Measurements from ENCODE around the gene GDF10. TPM values are rescaled to one million over a fixed set of nuclear protein-coding genes. Genes with fewer than 3 reads are reported as not detected.

GDF10 gene
- total RNA-seq, 1 donor from 2014 or later, result 0.74 TPM

DNA sequence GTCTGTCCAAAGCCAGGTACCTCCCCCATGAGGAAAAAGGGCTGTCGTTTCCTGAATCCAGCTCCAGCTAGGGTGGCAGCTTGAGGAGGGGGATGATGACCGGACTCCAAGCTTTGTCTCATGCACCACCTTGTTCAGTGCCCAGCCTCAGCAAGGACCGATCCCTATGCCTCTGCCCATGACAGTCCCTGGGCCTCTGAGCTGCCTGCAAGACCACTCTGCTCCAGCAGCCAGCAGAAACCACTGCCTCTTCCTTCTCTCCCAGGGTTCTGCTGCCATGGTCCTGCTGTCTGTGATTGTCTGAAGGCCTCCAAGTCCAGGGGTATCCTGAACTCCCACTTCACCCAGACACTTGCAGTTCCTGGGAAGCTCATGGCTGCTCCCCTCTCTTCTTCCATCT is 21.3 kb upstream of the GDF10 start:
- TF ChIP-seq CTCF (IDR thresholded peaks at IDR 0.05; ENCODE audit: unreplicated experiment), result no peak
- Mint-ChIP-seq H3K27me3 (ENCODE audit: unreplicated experiment) (peaks cover under 1% of the 10 kb centered on the region), H3K4me1 (ENCODE audit: unreplicated experiment) (peaks cover 8% of the 10 kb centered on the region), H3K4me3 (ENCODE audit: unreplicated experiment) (no peak overlapping the region), H3K9me3 (ENCODE audit: unreplicated experiment) (no peaks in the 10 kb centered on the region), H3K36me3 (ENCODE audit: low read depth, unreplicated experiment) (no peaks in the 10 kb centered on the region), H3K27ac (ENCODE audit: unreplicated experiment) (no peak overlapping the region)
- no peak for DNase-seq (ENCODE audit: low spot score)

- H3K4me1 Mint-ChIP-seq (ENCODE audit: unreplicated experiment), result peaks cover 8% of the 10 kb centered on the region
Observed at GRCh38 chr10:47279276-47279675, 20.7 kb upstream of the GDF10 start.

GRCh38 chr10:47282005-47282656 is 17.9 kb upstream of the GDF10 start:
- Mint-ChIP-seq H3K27me3 (ENCODE audit: unreplicated experiment) (peaks cover 4% of the 10 kb centered on the region), H3K4me3 (ENCODE audit: unreplicated experiment) (no peak overlapping the region), H3K36me3 (ENCODE audit: low read depth, unreplicated experiment) (no peaks in the 10 kb centered on the region), H3K9me3 (ENCODE audit: unreplicated experiment) (no peaks in the 10 kb centered on the region), H3K27ac (ENCODE audit: unreplicated experiment) (no peak overlapping the region), H3K4me1 (ENCODE audit: unreplicated experiment) (peaks cover 18% of the 10 kb centered on the region)
- no peak for TF ChIP-seq CTCF (IDR thresholded peaks at IDR 0.05; ENCODE audit: unreplicated experiment)
- no peak for DNase-seq (ENCODE audit: low spot score)

More at GRCh38 chr10:47279276-47279675, 20.7 kb upstream of the GDF10 start:
- Mint-ChIP-seq H3K36me3 (ENCODE audit: low read depth, unreplicated experiment) (no peaks in the 10 kb centered on the region), H3K27ac (ENCODE audit: unreplicated experiment) (no peak overlapping the region), H3K9me3 (ENCODE audit: unreplicated experiment) (no peaks in the 10 kb centered on the region), H3K27me3 (ENCODE audit: unreplicated experiment) (no peaks in the 10 kb centered on the region), H3K4me3 (ENCODE audit: unreplicated experiment) (no peak overlapping the region)
- TF ChIP-seq CTCF (IDR thresholded peaks at IDR 0.05; ENCODE audit: unreplicated experiment), result no peak
- no peak for DNase-seq (ENCODE audit: low spot score)

GRCh38 chr10:47282657-47283018 is 17.4 kb upstream of the GDF10 start:
- Mint-ChIP-seq H3K4me3 (ENCODE audit: unreplicated experiment) (no peak overlapping the region), H3K27me3 (ENCODE audit: unreplicated experiment) (peaks cover 4% of the 10 kb centered on the region), H3K36me3 (ENCODE audit: low read depth, unreplicated experiment) (no peaks in the 10 kb centered on the region), H3K9me3 (ENCODE audit: unreplicated experiment) (no peaks in the 10 kb centered on the region), H3K4me1 (ENCODE audit: unreplicated experiment) (peaks cover 14% of the 10 kb centered on the region), H3K27ac (ENCODE audit: unreplicated experiment) (no peak overlapping the region)
- no peak for TF ChIP-seq CTCF (IDR thresholded peaks at IDR 0.05; ENCODE audit: unreplicated experiment)
- DNase-seq (ENCODE audit: low spot score), result no peak

- H3K36me3 Mint-ChIP-seq (ENCODE audit: low read depth, unreplicated experiment), result no peaks in the 10 kb centered on the region
Observed at GRCh38 chr10:47283101-47283630, 16.8 kb upstream of the GDF10 start.

More at GRCh38 chr10:47283101-47283630, 16.8 kb upstream of the GDF10 start:
- Mint-ChIP-seq H3K4me3 (ENCODE audit: unreplicated experiment) (no peak overlapping the region), H3K4me1 (ENCODE audit: unreplicated experiment) (peaks cover 13% of the 10 kb centered on the region), H3K9me3 (ENCODE audit: unreplicated experiment) (no peaks in the 10 kb centered on the region), H3K27me3 (ENCODE audit: unreplicated experiment) (peaks cover 4% of the 10 kb centered on the region), H3K27ac (ENCODE audit: unreplicated experiment) (no peak overlapping the region)
- TF ChIP-seq CTCF (IDR thresholded peaks at IDR 0.05; ENCODE audit: unreplicated experiment), result no peak
- DNase-seq (ENCODE audit: low spot score), result no peak

All from endothelial cell (in vitro differentiated cells).